Muscle layer of colon (tissue), 2 donors: ENCODE results near the gene ABLIM2.

ENCODE experiments used
- H3K27ac ChIP-seq: one replicate; pipeline ENCODE4 v1.7.0; 2013; ENCODE audit warnings: low read depth, mild to moderate bottlenecking, low read length, moderate library complexity
- H3K27me3 ChIP-seq, 2 donors: one replicate each; pipeline ENCODE4 v1.7.0; 2013; ENCODE audit warnings: low read length in 2 of 2, mild to moderate bottlenecking in 2 of 2; ENCODE audit not compliant: insufficient read depth in 2 of 2, control insufficient read depth in 1 of 2
- H3K36me3 ChIP-seq: one replicate; pipeline ENCODE4 v1.7.0; 2013; ENCODE audit warnings: mild to moderate bottlenecking, low read length; ENCODE audit not compliant: insufficient read depth
- H3K4me1 ChIP-seq: one replicate; pipeline ENCODE4 v1.7.0; 2013; ENCODE audit warnings: mild to moderate bottlenecking, low read length; ENCODE audit not compliant: insufficient read depth
- H3K4me3 ChIP-seq, 2 donors: one replicate each; pipeline ENCODE4 v1.7.0; 2013; ENCODE audit warnings: low read length in 2 of 2, low read depth in 1 of 2, mild to moderate bottlenecking in 1 of 2, moderate library complexity in 1 of 2
- H3K9ac ChIP-seq: one replicate; pipeline ENCODE4 v1.7.0; 2013; ENCODE audit warnings: low read length
- H3K9me3 ChIP-seq: one replicate; pipeline ENCODE4 v1.7.0; 2013; ENCODE audit warnings: mild to moderate bottlenecking, low read length
- donor health status: abdominal sarcoma.
- donor health status: Adenocarcinoma of cecum.

Gene ABLIM2

DNA sequence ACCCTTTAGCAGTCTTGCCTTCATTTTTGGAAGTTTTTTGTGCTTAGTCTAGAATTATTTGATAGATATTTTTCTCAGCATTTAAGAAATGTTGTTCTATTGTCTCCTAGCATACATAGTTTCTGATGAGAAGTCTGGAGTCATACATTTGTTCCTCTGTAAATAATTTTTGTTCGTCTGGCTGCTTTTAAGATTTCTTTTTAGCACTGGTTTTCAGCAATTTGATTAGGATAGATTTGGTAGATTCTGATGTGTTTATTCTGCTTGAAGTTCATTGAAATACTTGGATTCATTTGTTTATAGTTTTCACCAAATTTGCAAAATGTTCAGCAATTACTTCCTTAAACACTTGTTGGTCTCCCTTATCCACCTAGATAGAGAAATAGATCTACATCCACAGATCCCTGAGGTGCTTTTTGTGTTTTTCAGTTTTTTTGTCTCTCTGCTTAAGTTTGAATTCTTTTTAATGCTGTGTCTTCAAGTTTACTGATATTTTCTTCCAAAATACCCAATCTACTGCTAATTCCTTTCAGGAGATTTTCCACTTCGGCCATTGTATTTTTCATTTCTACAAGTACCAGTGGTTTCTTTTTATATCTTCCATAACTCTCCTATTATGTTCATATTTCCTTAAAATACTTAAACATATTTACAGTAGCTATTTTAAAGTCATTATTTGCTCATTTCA, 64.9 kb downstream of the ABLIM2 start:
- H3K27ac ChIP-seq: no peak overlapping the region

DNA sequence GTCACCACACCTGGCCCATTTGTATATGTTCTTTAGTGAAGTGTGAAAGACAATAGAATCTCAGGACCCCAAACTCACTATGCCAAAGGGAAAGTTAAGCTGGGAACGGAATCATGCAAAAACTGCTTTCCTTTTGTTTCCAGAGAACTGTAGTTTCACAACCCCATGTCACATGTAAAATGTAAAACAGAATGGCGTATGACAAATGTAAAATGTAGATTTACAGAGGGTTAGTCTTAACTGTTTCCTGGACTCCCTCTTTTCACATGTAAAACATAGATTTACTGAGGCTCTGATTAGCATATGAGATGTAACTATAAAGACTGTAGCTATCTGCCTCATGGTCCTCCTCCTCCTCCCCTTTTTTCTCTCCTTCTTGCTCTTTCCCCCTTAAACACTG, 66.3 kb downstream of the ABLIM2 start:
- no peak overlapping the region for H3K9ac ChIP-seq
- no peaks in the 10 kb centered on the region for H3K36me3 ChIP-seq
- H3K9me3 ChIP-seq: no peaks in the 10 kb centered on the region
- no peaks in the 10 kb centered on the region for H3K27me3 ChIP-seq
- H3K4me1 ChIP-seq: no peaks in the 10 kb centered on the region
- no peak overlapping the region for H3K27ac ChIP-seq
- H3K4me3 ChIP-seq: no peak overlapping the region

More for the DNA sequence above, 64.9 kb downstream of the ABLIM2 start:
- H3K4me1 ChIP-seq: no peaks in the 10 kb centered on the region
- no peaks in the 10 kb centered on the region for H3K9me3 ChIP-seq
- no peaks in the 10 kb centered on the region for H3K36me3 ChIP-seq
- no peak overlapping the region for H3K4me3 ChIP-seq
- no peaks in the 10 kb centered on the region for H3K27me3 ChIP-seq
- no peak overlapping the region for H3K9ac ChIP-seq

DNA sequence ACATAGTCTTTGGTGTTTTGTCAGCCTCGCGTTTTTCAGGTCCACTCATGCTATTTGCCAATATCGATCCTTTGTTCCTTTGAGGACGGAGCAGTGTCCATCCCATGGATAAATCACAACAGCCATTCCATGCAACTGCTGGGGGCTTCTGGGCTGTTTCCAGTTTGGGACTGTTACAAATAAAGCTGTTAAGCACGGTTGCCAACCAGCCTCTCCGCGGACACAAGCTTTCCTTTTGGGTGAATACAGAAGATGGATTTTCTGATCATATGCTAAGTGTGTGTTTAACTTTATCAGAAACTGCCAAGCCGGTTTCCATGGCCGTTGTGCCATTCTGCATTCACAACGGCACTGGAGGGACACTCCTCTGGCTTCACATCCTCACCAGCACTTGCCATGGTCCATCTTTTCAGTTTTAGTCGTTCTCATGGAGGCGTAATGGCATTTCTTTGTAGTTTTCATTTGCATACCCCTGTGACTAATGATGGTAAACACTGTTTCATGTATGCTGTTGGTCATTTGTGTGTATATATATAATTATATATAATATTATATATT, 67.8 kb downstream of the ABLIM2 start:
- Histone ChIP-seq H3K9ac (no peak overlapping the region), H3K36me3 (no peaks in the 10 kb centered on the region), H3K4me3 (no peak overlapping the region), H3K27me3 (no peaks in the 10 kb centered on the region), H3K9me3 (no peaks in the 10 kb centered on the region), H3K27ac (no peak overlapping the region), H3K4me1 (no peaks in the 10 kb centered on the region)

DNA sequence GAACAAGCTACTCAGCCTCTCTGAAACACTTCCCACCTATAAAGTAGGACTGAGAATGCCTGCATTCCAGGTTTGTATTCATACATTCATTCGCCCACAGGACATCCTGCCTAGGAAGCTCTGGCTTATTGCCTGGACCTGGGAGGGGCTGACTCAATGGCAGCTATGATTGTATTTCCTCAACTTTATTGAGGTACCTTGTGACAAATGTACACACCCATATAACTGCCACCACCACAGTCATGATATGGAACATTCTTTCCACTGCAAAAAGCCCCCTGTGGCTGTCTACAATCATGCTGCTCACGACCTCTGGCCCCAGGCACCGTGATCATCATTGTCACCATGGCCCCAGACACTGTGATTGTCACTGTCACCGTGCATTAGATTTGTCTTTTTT, 68.3 kb downstream of the ABLIM2 start:
- Histone ChIP-seq H3K9me3 (no peaks in the 10 kb centered on the region), H3K4me1 (no peaks in the 10 kb centered on the region), H3K27me3 (no peaks in the 10 kb centered on the region), H3K36me3 (no peaks in the 10 kb centered on the region), H3K9ac (no peak overlapping the region), H3K27ac (no peak overlapping the region), H3K4me3 (no peak overlapping the region)

DNA sequence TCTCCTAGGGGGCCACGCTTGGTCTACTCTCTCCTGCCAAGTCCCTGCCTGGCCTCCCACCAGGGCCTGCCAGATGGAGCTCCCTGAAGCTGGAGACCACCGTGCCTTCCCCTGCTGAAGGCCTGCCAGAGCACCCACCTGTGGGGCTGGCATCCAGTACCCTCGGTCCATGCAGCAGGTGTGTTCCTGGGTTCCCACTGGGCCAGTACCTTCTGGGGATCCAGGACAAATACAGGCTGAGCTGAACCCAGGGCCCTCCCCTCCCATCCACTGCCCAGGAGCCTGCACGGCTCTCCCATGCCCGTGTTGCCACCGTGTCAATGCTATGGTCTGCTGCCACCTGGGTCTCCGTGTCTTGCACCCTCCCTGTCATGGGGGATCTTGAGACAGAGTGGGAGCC, 68.8 kb downstream of the ABLIM2 start:
- Histone ChIP-seq H3K36me3 (no peaks in the 10 kb centered on the region), H3K27me3 (no peaks in the 10 kb centered on the region), H3K4me1 (no peaks in the 10 kb centered on the region), H3K9ac (no peak overlapping the region), H3K27ac (no peak overlapping the region), H3K4me3 (no peak overlapping the region), H3K9me3 (no peaks in the 10 kb centered on the region)

DNA sequence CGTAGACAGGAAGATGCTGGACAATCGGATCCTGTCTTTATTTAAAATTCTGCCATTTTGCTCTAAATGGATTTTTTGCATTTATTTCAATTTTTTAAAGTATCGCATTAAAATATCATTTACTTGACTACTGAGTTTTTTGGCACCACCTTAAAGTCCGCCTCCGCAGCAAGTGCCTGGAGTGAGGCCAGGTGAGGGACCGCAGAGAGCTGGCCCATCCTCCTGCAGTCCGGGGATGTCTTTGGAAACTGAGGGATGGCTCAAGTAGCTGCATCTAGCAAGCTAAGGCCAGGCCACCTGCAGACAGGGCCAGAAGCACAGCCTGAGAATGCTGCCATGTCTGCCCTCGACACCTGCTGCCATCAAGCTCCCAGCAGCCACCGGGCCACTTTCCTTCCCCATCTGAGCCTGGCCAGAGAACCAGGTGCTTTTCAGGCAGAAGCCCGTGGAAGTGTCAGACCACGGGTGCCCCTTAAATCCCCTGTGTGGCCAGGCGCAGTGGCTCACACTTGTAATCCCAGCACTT, 69.6 kb downstream of the ABLIM2 start:
- Histone ChIP-seq H3K4me1 (no peaks in the 10 kb centered on the region), H3K9ac (no peak overlapping the region), H3K9me3 (no peaks in the 10 kb centered on the region), H3K27ac (no peak overlapping the region), H3K27me3 (no peaks in the 10 kb centered on the region), H3K4me3 (no peak overlapping the region), H3K36me3 (no peaks in the 10 kb centered on the region)

DNA sequence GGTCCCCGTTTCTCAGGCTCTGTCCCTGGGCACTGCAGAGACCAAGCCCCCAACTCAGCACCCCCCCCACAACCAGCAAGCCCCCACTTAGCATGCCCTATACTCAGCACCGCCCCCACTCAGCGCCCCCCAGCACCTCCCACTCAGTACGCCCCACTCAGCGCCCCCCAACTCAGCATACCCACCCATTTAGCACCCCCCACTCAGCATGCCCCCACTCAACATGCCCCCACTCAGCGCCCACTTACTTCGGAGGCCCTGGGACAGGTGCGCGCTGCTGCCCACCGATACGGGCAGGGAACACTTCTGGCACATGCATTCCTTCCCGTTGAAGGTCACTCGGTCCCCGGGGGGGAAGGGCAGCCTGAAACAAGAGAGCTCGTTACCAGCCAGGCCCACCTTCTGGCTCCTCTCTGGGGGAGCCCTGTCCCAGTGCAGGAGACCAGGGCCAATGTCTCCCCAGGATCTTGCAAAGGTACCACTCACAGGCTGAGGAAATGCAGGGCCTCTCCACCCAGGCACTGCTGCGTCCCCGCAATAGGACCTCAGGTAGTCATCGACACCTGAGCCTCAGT, 70.6 kb downstream of the ABLIM2 start:
- Histone ChIP-seq H3K27ac (no peak overlapping the region), H3K9me3 (no peaks in the 10 kb centered on the region), H3K36me3 (no peaks in the 10 kb centered on the region), H3K9ac (no peak overlapping the region), H3K4me3 (no peak overlapping the region), H3K27me3 (no peaks in the 10 kb centered on the region), H3K4me1 (no peaks in the 10 kb centered on the region)

DNA sequence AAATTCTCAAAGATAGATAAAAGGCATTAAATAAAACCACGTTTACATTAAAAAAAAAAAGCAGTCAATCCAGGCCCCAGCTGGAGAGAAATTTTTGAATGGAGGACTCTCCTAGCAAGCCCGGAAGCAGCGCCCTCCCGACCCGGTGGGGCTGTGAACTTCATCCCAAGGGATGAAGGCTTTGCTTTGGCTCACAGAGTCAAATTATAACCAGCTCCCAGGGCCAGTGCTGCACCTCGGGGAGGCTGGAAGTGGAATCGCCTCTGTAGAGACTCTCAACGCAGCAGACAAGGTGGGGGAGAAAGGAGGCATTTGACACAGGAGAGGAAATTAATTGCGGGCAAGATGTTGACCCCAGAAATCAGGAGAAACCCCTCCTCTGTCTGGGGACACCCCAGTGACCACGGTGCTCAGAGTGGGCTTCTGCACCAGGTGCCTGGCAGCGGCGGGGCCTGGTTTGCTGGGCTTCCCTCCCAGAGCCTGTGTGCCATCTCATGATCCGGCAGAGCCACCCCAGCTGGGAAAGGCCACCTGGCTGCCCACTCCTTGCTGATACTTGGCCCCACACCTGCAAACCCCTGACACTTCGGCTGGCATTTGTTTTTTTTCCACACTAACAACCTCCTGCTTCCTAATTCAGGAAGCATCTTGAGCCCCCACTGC, 71.7 kb downstream of the ABLIM2 start:
- Histone ChIP-seq H3K27me3 (no peaks in the 10 kb centered on the region), H3K9me3 (no peaks in the 10 kb centered on the region), H3K4me1 (no peaks in the 10 kb centered on the region), H3K27ac (no peak overlapping the region), H3K4me3 (no peak overlapping the region), H3K36me3 (no peaks in the 10 kb centered on the region), H3K9ac (no peak overlapping the region)

DNA sequence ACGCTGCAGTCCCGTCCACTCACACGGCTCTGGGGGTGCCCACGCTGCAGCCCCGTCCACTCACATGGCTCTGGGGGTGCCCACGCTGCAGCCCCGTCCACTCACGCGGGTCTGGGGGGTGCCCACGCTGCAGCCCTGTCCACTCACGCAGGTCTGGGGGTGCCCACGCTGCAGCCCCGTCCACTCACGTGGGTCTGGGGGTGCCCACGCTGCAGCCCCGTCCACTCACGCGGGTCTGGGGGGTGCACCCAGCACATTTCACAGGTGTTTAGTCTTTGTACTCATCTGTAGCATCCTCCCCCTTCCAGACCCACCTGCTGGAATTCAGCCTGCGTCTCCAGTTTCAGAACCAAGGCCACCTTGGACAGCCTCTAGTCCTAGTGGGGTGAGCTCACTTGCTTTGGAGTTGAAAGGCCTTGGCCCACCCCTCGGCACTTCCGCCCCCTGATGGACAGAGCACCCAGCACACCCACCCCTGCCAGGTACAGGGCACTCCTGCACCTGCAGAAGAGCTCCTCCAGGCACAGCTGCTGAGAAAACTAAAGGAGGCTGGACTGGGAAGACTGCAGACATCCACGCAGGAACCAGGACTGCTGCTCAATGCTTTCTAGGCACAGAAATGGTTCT, 73.0 kb downstream of the ABLIM2 start:
- no peaks in the 10 kb centered on the region for H3K27me3 ChIP-seq
- no peaks in the 10 kb centered on the region for H3K36me3 ChIP-seq
- no peaks in the 10 kb centered on the region for H3K4me1 ChIP-seq
- H3K9ac ChIP-seq: no peak overlapping the region
- no peaks in the 10 kb centered on the region for H3K9me3 ChIP-seq
- H3K4me3 ChIP-seq: no peak overlapping the region
- H3K27ac ChIP-seq: no peak overlapping the region

DNA sequence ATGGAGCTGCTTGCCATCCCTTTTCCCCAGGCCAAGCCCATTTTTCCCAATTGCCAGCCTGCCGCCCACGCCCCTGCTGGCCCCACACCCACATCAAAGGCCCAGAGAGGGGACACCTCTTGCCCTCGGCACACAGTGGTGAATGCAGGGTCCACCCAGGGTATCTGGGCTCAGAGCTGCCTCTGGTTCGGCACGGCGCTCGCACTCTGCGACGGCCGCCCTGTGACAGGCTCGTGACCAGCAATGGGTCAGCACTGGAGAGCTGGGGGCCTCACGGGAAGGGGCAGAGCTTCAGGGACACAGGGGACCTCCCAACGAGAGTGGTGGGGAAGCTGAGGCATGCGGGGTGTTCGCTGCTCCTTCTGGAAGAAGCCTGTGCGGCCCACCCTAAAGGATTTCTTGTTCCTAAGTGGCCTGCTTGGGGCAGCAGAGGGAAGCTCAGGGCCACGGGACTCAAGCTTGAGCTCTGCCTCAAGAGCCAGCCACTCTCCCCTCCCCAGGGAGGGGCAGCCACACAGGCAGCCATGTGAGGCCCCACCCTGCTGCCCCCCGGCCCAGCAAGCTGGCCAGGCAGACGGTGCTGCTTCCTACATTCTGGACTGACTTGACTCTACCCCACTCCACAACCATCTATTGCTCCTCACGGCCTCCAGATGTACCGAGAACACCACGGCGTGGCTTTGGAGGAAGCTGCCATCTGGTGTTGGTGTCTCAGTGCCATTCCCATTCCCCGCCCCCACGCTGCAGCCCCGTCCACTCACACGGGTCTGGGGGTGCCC, 73.7 kb downstream of the ABLIM2 start:
- Histone ChIP-seq H3K9me3 (no peaks in the 10 kb centered on the region), H3K4me3 (no peak overlapping the region), H3K4me1 (no peaks in the 10 kb centered on the region), H3K27me3 (no peaks in the 10 kb centered on the region), H3K9ac (no peak overlapping the region), H3K36me3 (no peaks in the 10 kb centered on the region), H3K27ac (no peak overlapping the region)
